ENCODE data around the gene SNX32.
A peak's percentile ranks its signal among the peaks of the same experiment; 100 is the strongest.

SNX32 gene

DNA sequence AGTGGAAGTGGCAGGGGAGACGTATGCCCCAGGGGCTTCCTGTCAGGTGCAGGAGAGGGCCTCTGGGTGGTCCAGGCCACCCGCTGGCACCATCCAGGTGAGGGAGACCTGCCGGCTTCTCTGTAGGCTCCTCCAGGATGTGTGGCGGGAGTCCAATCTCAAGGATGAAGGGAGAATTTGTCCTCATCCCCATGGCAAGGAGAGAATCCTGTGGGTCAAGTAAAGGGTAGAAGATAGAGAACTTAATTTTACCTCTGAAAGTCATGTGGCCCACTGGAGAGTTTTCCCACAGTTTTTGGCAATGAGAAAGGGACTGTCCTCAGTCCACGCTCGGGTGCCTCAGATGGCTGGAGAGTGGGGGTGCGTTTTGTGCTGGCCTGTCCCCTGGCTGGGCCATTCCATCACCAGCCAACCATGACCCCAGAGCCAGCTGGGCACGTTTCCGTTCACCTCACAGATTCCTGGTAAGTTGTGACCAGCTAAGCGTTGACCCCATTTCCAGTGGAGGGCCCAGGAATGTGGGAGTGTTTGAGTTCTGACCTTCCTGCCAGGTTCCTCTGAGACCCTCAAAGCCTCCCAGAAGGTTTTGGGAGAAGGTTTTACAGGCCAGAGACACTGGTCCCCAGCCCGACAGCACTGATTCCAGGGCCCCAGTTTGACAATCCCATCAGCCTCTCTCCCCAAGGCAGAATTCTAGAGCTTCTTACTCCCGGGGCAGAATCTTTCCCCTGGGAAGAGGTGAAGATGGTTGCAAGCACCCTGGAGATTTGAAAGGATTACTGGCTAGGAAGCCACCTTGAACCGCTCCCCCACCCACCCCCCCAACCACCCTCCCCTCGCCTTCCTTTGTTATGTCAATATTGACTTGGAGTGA lies 44.3 kb upstream of the SNX32 start:
- H3K4me3 ChIP-seq (ENCODE audit: low read length): no peak overlapping the region
- peaks cover 15% of the 10 kb centered on the region for H3K4me1 ChIP-seq (ENCODE audit: low read length)
- no peak overlapping the region for H3K27ac ChIP-seq (ENCODE audit: low read length)
- DNase-seq: no peak
- H3K9me2 ChIP-seq (replicated peaks; ENCODE audit: insufficient read depth, low read length): no peaks in the 10 kb centered on the region
- H3K9me3 ChIP-seq (replicated peaks; ENCODE audit: insufficient read depth, low read length): no peaks in the 10 kb centered on the region
- H3K27me3 ChIP-seq (replicated peaks; ENCODE audit: insufficient read depth, low read length): peaks cover 38% of the 10 kb centered on the region
- no peak overlapping the region for H3K9ac ChIP-seq (ENCODE audit: low read length)
- H3F3A ChIP-seq (ENCODE audit: insufficient read depth, low read length): no peaks in the 10 kb centered on the region
- TF ChIP-seq EZH2phosphoT487 (IDR thresholded peaks at IDR 0.05; ENCODE audit: low read length): no peak
- TF ChIP-seq EZH2 (optimal IDR thresholded peaks at IDR 0.05; ENCODE audit: low read depth, low read length): no peak
- TF ChIP-seq, protein P1, sequence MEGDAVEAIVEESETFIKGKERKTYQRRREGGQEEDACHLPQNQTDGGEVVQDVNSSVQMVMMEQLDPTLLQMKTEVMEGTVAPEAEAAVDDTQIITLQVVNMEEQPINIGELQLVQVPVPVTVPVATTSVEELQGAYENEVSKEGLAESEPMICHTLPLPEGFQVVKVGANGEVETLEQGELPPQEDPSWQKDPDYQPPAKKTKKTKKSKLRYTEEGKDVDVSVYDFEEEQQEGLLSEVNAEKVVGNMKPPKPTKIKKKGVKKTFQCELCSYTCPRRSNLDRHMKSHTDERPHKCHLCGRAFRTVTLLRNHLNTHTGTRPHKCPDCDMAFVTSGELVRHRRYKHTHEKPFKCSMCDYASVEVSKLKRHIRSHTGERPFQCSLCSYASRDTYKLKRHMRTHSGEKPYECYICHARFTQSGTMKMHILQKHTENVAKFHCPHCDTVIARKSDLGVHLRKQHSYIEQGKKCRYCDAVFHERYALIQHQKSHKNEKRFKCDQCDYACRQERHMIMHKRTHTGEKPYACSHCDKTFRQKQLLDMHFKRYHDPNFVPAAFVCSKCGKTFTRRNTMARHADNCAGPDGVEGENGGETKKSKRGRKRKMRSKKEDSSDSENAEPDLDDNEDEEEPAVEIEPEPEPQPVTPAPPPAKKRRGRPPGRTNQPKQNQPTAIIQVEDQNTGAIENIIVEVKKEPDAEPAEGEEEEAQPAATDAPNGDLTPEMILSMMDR (IDR thresholded peaks at IDR 0.05; ENCODE audit: low read length): no peak
- no peaks in the 10 kb centered on the region for H3K79me2 ChIP-seq (ENCODE audit: low read length)
- H4K20me1 ChIP-seq (ENCODE audit: insufficient read depth, low read length): no peaks in the 10 kb centered on the region
- no peaks in the 10 kb centered on the region for H3K36me3 ChIP-seq (replicated peaks; ENCODE audit: insufficient read depth, low read length)
- no peak overlapping the region for H2AFZ ChIP-seq (ENCODE audit: low read length)
- no peak overlapping the region for H3K4me2 ChIP-seq (ENCODE audit: low read depth, low read length)

DNA sequence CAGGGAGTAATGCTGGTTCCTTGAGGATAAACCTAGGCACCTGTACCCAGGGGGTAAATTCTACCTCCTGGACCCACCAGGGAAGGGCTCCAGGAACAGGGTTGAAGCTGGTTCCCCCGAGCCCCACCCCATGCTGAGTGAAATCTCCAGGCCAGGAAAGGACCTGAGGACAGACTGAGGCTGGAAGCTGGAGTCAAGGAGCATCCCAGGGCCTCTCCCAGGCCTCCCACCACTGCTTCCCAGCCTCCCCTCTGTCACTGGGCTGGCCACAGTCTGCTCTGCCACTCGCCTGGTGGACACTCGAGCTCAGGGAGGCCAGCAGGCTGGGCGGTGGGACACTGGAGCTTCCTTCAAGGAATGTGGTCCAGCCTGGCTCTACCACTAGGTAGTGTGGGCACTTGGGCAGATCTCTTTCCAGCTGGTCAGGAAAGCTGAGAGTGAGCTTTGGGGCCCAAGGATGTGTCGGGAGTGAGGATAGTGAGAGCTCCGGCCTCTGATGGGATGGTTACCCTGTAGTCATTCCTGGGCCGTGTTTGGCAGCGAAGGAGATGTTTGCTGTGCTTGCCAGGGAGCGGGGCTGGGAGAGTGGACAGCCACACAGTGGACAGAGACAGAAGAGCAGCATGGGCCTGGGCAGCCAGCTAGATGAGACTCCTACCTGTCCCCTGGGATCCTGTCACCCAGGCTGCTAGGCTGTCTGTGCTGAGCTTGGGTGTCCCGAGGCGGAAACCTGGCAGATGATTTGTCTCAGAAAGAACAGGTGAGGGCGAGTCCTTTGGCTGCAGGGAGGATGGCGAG lies 43.5 kb upstream of the SNX32 start:
- Histone ChIP-seq H3K9ac (ENCODE audit: low read length) (no peak overlapping the region), H3K9me3 (replicated peaks; ENCODE audit: insufficient read depth, low read length) (no peaks in the 10 kb centered on the region), H3K4me3 (ENCODE audit: low read length) (no peak overlapping the region), H2AFZ (ENCODE audit: low read length) (no peak overlapping the region), H3K36me3 (replicated peaks; ENCODE audit: insufficient read depth, low read length) (no peaks in the 10 kb centered on the region), H3K27me3 (replicated peaks; ENCODE audit: insufficient read depth, low read length) (peaks cover 34% of the 10 kb centered on the region), H4K20me1 (ENCODE audit: insufficient read depth, low read length) (no peaks in the 10 kb centered on the region), H3K4me1 (ENCODE audit: low read length) (peaks cover 15% of the 10 kb centered on the region), H3K27ac (ENCODE audit: low read length) (no peak overlapping the region), H3K4me2 (ENCODE audit: low read depth, low read length) (no peak overlapping the region), H3F3A (ENCODE audit: insufficient read depth, low read length) (no peaks in the 10 kb centered on the region), H3K79me2 (ENCODE audit: low read length) (no peaks in the 10 kb centered on the region), H3K9me2 (replicated peaks; ENCODE audit: insufficient read depth, low read length) (no peaks in the 10 kb centered on the region)
- no peak for DNase-seq
- no peak for TF ChIP-seq EZH2 (optimal IDR thresholded peaks at IDR 0.05; ENCODE audit: low read depth, low read length)
- TF ChIP-seq, protein P1 (IDR thresholded peaks at IDR 0.05; ENCODE audit: low read length): no peak

GRCh38 chr11:65790902-65791650 lies 42.7 kb upstream of the SNX32 start:
- Histone ChIP-seq H3K9ac (ENCODE audit: low read length) (no peak overlapping the region), H3K27ac (ENCODE audit: low read length) (peak overlapping the region; percentile 50; the same call in 1 of the 2 replicates), H3F3A (ENCODE audit: insufficient read depth, low read length) (no peaks in the 10 kb centered on the region), H3K27me3 (replicated peaks; ENCODE audit: insufficient read depth, low read length) (peaks cover 32% of the 10 kb centered on the region), H3K79me2 (ENCODE audit: low read length) (no peaks in the 10 kb centered on the region), H3K4me3 (ENCODE audit: low read length) (no peak overlapping the region), H4K20me1 (ENCODE audit: insufficient read depth, low read length) (no peaks in the 10 kb centered on the region), H3K9me3 (replicated peaks; ENCODE audit: insufficient read depth, low read length) (no peaks in the 10 kb centered on the region), H3K9me2 (replicated peaks; ENCODE audit: insufficient read depth, low read length) (no peaks in the 10 kb centered on the region), H3K36me3 (replicated peaks; ENCODE audit: insufficient read depth, low read length) (no peaks in the 10 kb centered on the region), H3K4me1 (ENCODE audit: low read length) (peaks cover 15% of the 10 kb centered on the region), H2AFZ (ENCODE audit: low read length) (peak overlapping the region; percentile 42; the same call in 1 of the 2 replicates), H3K4me2 (ENCODE audit: low read depth, low read length) (peak overlapping the region; percentile 30; the same call in 1 of the 2 replicates)
- no peak for DNase-seq
- TF ChIP-seq EZH2 (optimal IDR thresholded peaks at IDR 0.05; ENCODE audit: low read depth, low read length): no peak
- TF ChIP-seq, protein P1 (IDR thresholded peaks at IDR 0.05; ENCODE audit: low read length): no peak
- TF ChIP-seq EZH2phosphoT487 (IDR thresholded peaks at IDR 0.05; ENCODE audit: low read length): no peak
